ENCODE results near the gene VSTM2L. TPM values are rescaled to one million over a fixed set of nuclear protein-coding genes. Genes with fewer than 3 reads are reported as not detected.

The VSTM2L gene
- total and polyA plus RNA-seq, 2 of the 4 experiments (the other 2 are of a cell fraction): 0.18 to 0.19 TPM

GRCh38 chr20:37853823-37854375 is 49.0 kb upstream of the VSTM2L start:
- WGBS, 2 experiments (ENCODE audit: extremely low coverage in 2 of 2, insufficient read length in 1 of 2): no CpG with 5 or more reads among the region's 2 CpGs
- in situ Hi-C loops (cut with MboI; ENCODE audit: low sequenced_read_pairs): no loop called here
- no peak for ATAC-seq (ENCODE audit: low read depth)

More at GRCh38 chr20:37853823-37854375, 49.0 kb upstream of the VSTM2L start:
- Histone ChIP-seq H3K56ac (ENCODE audit: extremely low read depth, insufficient read depth, low read length) (no peak overlapping the region), H2AFZ (replicated peaks; ENCODE audit: low read length, poor library complexity) (no peak overlapping the region), H2AK5ac (ENCODE audit: low read depth, low read length) (no peak overlapping the region), H3K9ac (ENCODE audit: low read depth, low read length) (no peak overlapping the region), H2BK15ac (ENCODE audit: low read depth, low read length) (no peak overlapping the region), H3K27me3 (ENCODE audit: control insufficient read depth, insufficient read depth, low read length) (no peaks in the 10 kb centered on the region), H4K91ac (ENCODE audit: insufficient read depth, low read depth, low read length) (no peak overlapping the region), H4K8ac (ENCODE audit: low read depth in 2 of 2, low read length in 2 of 2) (no peak overlapping the region), H3K4me1 (ENCODE audit: control insufficient read depth, insufficient read depth, low read length) (peaks cover 3% of the 10 kb centered on the region; the same call in 1 of the 2 replicates), H4K20me1 (ENCODE audit: insufficient read depth, low read length) (peaks cover 3% of the 10 kb centered on the region; the same call in 1 of the 2 replicates), H3K14ac (replicated peaks; ENCODE audit: low read depth, low read length) (no peak overlapping the region), H3K4me3 (ENCODE audit: insufficient read depth, low read depth, low read length) (no peak overlapping the region), H2AK9ac (replicated peaks; ENCODE audit: low read depth, low read length, poor library complexity) (no peak overlapping the region), H3K27ac (ENCODE audit: insufficient read depth, low read length) (no peak overlapping the region), H2BK120ac (ENCODE audit: low read depth, low read length) (no peak overlapping the region), H3K23ac (ENCODE audit: low read depth, low read length) (no peak overlapping the region), H2BK5ac (ENCODE audit: low read depth, low read length, poor library complexity, severe bottlenecking) (no peak overlapping the region), H3K36me3 (ENCODE audit: control insufficient read depth, insufficient read depth, low read length) (peaks cover 3% of the 10 kb centered on the region), H3K9me3 (ENCODE audit: control insufficient read depth, insufficient read depth, low read length) (no peaks in the 10 kb centered on the region), H3K9me1 (ENCODE audit: insufficient read depth, low read length) (peaks cover 16% of the 10 kb centered on the region; the same call in 1 of the 2 replicates), H2BK20ac (ENCODE audit: low read depth, low read length) (no peak overlapping the region), H4K5ac (ENCODE audit: low read depth, low read length) (no peak overlapping the region), H3K79me1 (ENCODE audit: low read depth in 1 of 2, low read length in 2 of 2) (no peaks in the 10 kb centered on the region), H3K4ac (ENCODE audit: low read depth, low read length) (no peak overlapping the region), H3K4me2 (ENCODE audit: low read depth, low read length) (no peak overlapping the region), H3K18ac (ENCODE audit: low read depth, low read length) (no peak overlapping the region)
- dilution Hi-C loops (cut with HindIII; ENCODE audit: low sequenced_read_pairs, unreplicated experiment) (no loop called here), intact Hi-C loops (cut with micrococcal nuclease) (no loop called here)
- no peak for TF ChIP-seq MAFK (IDR thresholded peaks at IDR 0.05; ENCODE audit: low read depth, low read length)
- no peak for TF ChIP-seq CTCF (conservative IDR thresholded peaks at IDR 0.05; ENCODE audit: low read depth, low read length)
- TF ChIP-seq BHLHE40 (IDR thresholded peaks at IDR 0.05; ENCODE audit: low read depth, low read length): no peak
- TF ChIP-seq NFE2L2 (IDR thresholded peaks at IDR 0.05; ENCODE audit: low read depth, low read length): no peak
- no peak for TF ChIP-seq RFX5 (IDR thresholded peaks at IDR 0.05; ENCODE audit: low read depth, low read length)
- no peak for TF ChIP-seq CEBPB (IDR thresholded peaks at IDR 0.05; ENCODE audit: low read depth, low read length)
- TF ChIP-seq RCOR1 (IDR thresholded peaks at IDR 0.05; ENCODE audit: insufficient replicate concordance, low read length): no peak
- TF ChIP-seq POLR2A (IDR thresholded peaks at IDR 0.05; ENCODE audit: low read depth, low read length): no peak
- TF ChIP-seq MXI1 (IDR thresholded peaks at IDR 0.05; ENCODE audit: borderline replicate concordance, low read depth, low read length): no peak
- TF ChIP-seq FOS (IDR thresholded peaks at IDR 0.05; ENCODE audit: low read depth, low read length): no peak
- TF ChIP-seq USF2 (IDR thresholded peaks at IDR 0.05; ENCODE audit: low read depth, low read length): no peak
- no peak for TF ChIP-seq RAD21 (IDR thresholded peaks at IDR 0.05; ENCODE audit: low read length)
- TF ChIP-seq ELK1 (IDR thresholded peaks at IDR 0.05; ENCODE audit: borderline replicate concordance, low read depth, low read length): no peak
- TF ChIP-seq CHD1 (IDR thresholded peaks at IDR 0.05; ENCODE audit: low read depth, low read length): no peak
- no peak for TF ChIP-seq MAZ (IDR thresholded peaks at IDR 0.05; ENCODE audit: borderline replicate concordance, low read depth, low read length)
- no peak for TF ChIP-seq SMC3 (IDR thresholded peaks at IDR 0.05; ENCODE audit: low read depth, low read length)
- DNase-seq: no peak
- ChIA-PET POLR2A (ENCODE audit: unreplicated experiment) (no interaction called here), CTCF (no interaction called here)
- BruUV-seq (replicated peaks): no TSS peak
